GM12872 (cell line): ENCODE data around the gene CDC42BPG.

ENCODE experiments used
- CTCF ChIP-seq: IDR thresholded peaks from 3 replicates; pipeline ENCODE4 v1.5.1; 2011; ENCODE audit warnings: low read depth, mild to moderate bottlenecking, low read length, moderate library complexity; ENCODE audit not compliant: insufficient read depth

The CDC42BPG gene

GRCh38 chr11:64871492-64871891 is 27.0 kb upstream of the CDC42BPG start:
- TF ChIP-seq CTCF = no peak

- no peak for TF ChIP-seq CTCF
These were observed 26.5 kb upstream of the CDC42BPG start for GRCh38 chr11:64870893-64871466.

- no peak for TF ChIP-seq CTCF
These were observed 25.9 kb upstream of the CDC42BPG start for GRCh38 chr11:64870176-64870892.

DNA sequence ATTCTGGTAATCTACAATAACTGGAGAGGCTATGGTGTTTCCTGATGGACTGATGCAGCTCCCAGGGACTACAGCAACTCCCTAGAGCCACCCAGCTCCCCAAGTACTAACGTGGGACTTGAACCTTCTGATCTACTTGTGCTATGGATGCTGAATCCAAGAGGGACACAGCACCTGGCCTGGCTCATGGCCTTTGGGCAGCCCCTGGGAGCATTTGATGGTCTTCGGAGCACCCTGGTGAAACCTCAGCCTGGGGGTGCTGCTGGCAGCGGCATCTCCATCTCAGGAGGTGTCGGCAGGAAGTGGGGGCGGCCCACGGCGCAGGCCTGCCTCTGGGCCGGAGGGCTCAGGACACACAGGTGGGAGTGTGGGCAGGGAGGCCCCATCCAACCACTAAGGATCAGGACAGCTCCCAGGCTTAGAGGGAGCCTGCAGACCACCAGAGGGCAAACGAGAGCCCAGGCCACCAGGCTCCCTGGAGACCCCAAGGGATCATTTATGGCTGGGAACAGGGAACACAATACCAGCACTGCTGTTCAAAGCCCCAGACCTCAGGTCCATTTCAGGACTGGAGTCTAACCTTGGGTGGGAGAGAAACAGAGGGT is 25.2 kb upstream of the CDC42BPG start:
- peak; percentile 66 for TF ChIP-seq CTCF

- no peak for TF ChIP-seq CTCF
These were observed 24.6 kb upstream of the CDC42BPG start for GRCh38 chr11:64868904-64869570.

GRCh38 chr11:64867748-64868462 is 23.5 kb upstream of the CDC42BPG start:
- TF ChIP-seq CTCF = no peak

DNA sequence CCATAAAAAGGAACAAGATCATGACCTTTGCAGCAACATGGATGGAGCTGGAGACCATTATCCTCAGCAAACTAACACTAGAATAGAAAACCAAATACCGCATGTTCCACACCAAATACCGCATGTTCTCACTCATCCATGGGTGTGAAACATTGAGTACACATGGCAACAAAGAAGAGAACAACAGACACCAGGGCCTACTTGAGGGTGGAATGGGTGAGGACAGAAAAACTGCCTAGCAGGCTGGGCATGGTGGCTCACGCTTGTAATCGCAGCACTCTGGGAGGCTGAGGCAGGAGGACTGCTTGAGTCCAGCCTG is 21.7 kb upstream of the CDC42BPG start:
- TF ChIP-seq CTCF = no peak
